Measurements from ENCODE around the gene AFF1.

- TF ChIP-seq CTCF (IDR thresholded peaks at IDR 0.05) (no peak), POLR2A (IDR thresholded peaks at IDR 0.05) (no peak), EP300 (IDR thresholded peaks at IDR 0.05) (no peak)
Observed at GRCh38 chr4:87117051-87117731, 182.4 kb downstream of the AFF1 start.
